Left ventricle myocardium superior (tissue), 1 donor: Measurements from ENCODE around the gene SYNE2. TPM values are rescaled to one million over a fixed set of nuclear protein-coding genes. Genes with fewer than 3 reads are reported as not detected.
"Not testable (repeated sequence)": the region's sequence is repeated elsewhere in the genome, so short reads cannot be mapped to it uniquely, and the experiment has no call there.

Source experiments
- ATAC-seq: fragments of 200-7000 bp; cut with Tn5 transposase; one replicate; pipeline ENCODE4 v1.9.1; 2020; ENCODE audit warnings: mild to moderate bottlenecking, moderate library complexity
- DNase-seq: peaks from one replicate; pipeline ENCODE4 v3.0.0-alpha.2; 2020
- intact Hi-C: fragments of 100-400 bp; cut with micrococcal nuclease; formaldehyde crosslinking; loops from one replicate; pipeline ENCODE4 v1.11.0; 2022
- total RNA-seq: library from RNA; stranded (reverse); fragmentation: NEBNext Ultra II Directional; extraction: Animal tissue kit (Norgen Biotek cat#: 25700); gene quantifications from one replicate; pipeline ENCODE4 v1.2.1, GENCODE V29; 2021
- donor health status: DM: no; HTN: yes; CAD: no; lungs with severe emphysema.

SYNE2 gene
- total RNA-seq, 1 donor from 2014 or later = 259 TPM

GRCh38 chr14:64195199-64195598 lies 342.4 kb downstream of the SYNE2 start:
- no peak for ATAC-seq
- DNase-seq = no peak
- intact Hi-C loops = no loop called here

- intact Hi-C loops = no loop called here
- ATAC-seq = no peak
- no peak for DNase-seq
These were observed 343.3 kb downstream of the SYNE2 start for GRCh38 chr14:64196056-64196455.

- ATAC-seq = peak; percentile 81
- intact Hi-C loops = no loop called here
These were observed 344.1 kb downstream of the SYNE2 start for GRCh38 chr14:64196814-64197411.

GRCh38 chr14:64197996-64198395 lies 345.2 kb downstream of the SYNE2 start:
- DNase-seq = no peak
- intact Hi-C loops = no loop called here
- no peak for ATAC-seq

More at GRCh38 chr14:64196814-64197411, 344.1 kb downstream of the SYNE2 start:
- DNase-seq = peak; percentile 75

GRCh38 chr14:64198486-64198885 lies 345.7 kb downstream of the SYNE2 start:
- DNase-seq = no peak
- peak; percentile 18 for ATAC-seq
- intact Hi-C loops = no loop called here

- peak; percentile 79 for DNase-seq
- ATAC-seq = peak; percentile 73
These were observed 347.4 kb downstream of the SYNE2 start for GRCh38 chr14:64200170-64200569.

GRCh38 chr14:64201296-64201695 lies 348.5 kb downstream of the SYNE2 start:
- DNase-seq = no peak
- ATAC-seq = no peak
- intact Hi-C loops = no loop called here

More at GRCh38 chr14:64200170-64200569, 347.4 kb downstream of the SYNE2 start:
- intact Hi-C loops = no loop called here

- no peak for DNase-seq
- ATAC-seq = no peak
- intact Hi-C loops = no loop called here
These were observed 349.2 kb downstream of the SYNE2 start for GRCh38 chr14:64201921-64202545.

- ATAC-seq = no peak
- intact Hi-C loops = no loop called here
- no peak for DNase-seq
These were observed 349.9 kb downstream of the SYNE2 start for GRCh38 chr14:64202716-64203115.

GRCh38 chr14:64203366-64204006 lies 350.7 kb downstream of the SYNE2 start:
- intact Hi-C loops = no loop called here
- DNase-seq = no peak
- ATAC-seq = no peak

GRCh38 chr14:64208261-64208660 lies 355.5 kb downstream of the SYNE2 start:
- ATAC-seq (no peak), DNase-seq (no peak)
- intact Hi-C loops = no loop called here

GRCh38 chr14:64208981-64209380 lies 356.2 kb downstream of the SYNE2 start:
- DNase-seq (no peak), ATAC-seq (peak; percentile 46)
- intact Hi-C loops = no loop called here

- intact Hi-C loops = no loop called here
- peak; percentile 82 for ATAC-seq
- peak; percentile 83 for DNase-seq
These were observed 356.8 kb downstream of the SYNE2 start for GRCh38 chr14:64209444-64210131.

- DNase-seq (no peak), ATAC-seq (no peak)
- intact Hi-C loops = no loop called here
These were observed 357.4 kb downstream of the SYNE2 start for GRCh38 chr14:64210216-64210615.

- ATAC-seq, intact Hi-C loops, DNase-seq: not testable (repeated sequence)
These were observed 358.1 kb downstream of the SYNE2 start for GRCh38 chr14:64210912-64211311.

GRCh38 chr14:64212666-64213065 lies 359.9 kb downstream of the SYNE2 start:
- intact Hi-C loops = no loop called here
- ATAC-seq = no peak
- DNase-seq = no peak

GRCh38 chr14:64213086-64213485 lies 360.3 kb downstream of the SYNE2 start:
- ATAC-seq (no peak), DNase-seq (no peak)
- intact Hi-C loops = no loop called here

- ATAC-seq = peak; percentile 17
- no peak for DNase-seq
- intact Hi-C loops = no loop called here
These were observed 361.2 kb downstream of the SYNE2 start for GRCh38 chr14:64213853-64214570.

- DNase-seq = no peak
- no peak for ATAC-seq
- intact Hi-C loops = no loop called here
These were observed 362.5 kb downstream of the SYNE2 start for GRCh38 chr14:64215274-64215673.
